CMK (cell line): Measurements from ENCODE around the gene OLFML1.

Experiments used
- DNase-seq: peaks from one replicate; pipeline ENCODE4 v3.0.0-alpha.2; 2010; ENCODE audit warnings: low read depth

Gene OLFML1

GRCh38 chr11:7480113-7480512 is 5.2 kb upstream of the OLFML1 start:
- no peak for DNase-seq

- no peak for DNase-seq
Measured at GRCh38 chr11:7484131-7484530, 1.2 kb upstream of the OLFML1 start.

GRCh38 chr11:7484645-7485044 is 661 bp upstream of the OLFML1 start:
- DNase-seq = no peak

GRCh38 chr11:7486098-7486780 is 933 bp downstream of the OLFML1 start:
- no peak for DNase-seq

- DNase-seq = no peak
Measured at GRCh38 chr11:7486781-7487140, 1.5 kb downstream of the OLFML1 start.

GRCh38 chr11:7487360-7487759 is 2.1 kb downstream of the OLFML1 start:
- no peak for DNase-seq

- DNase-seq = no peak
Measured at GRCh38 chr11:7488681-7489080, 3.4 kb downstream of the OLFML1 start.

- no peak for DNase-seq
Measured at GRCh38 chr11:7489376-7489775, 4.1 kb downstream of the OLFML1 start.

GRCh38 chr11:7490054-7490453 is 4.7 kb downstream of the OLFML1 start:
- DNase-seq = no peak

- DNase-seq = no peak
Measured at GRCh38 chr11:7490535-7490934, 5.2 kb downstream of the OLFML1 start.

GRCh38 chr11:7492253-7492652 is 6.9 kb downstream of the OLFML1 start:
- DNase-seq = no peak

- DNase-seq = no peak
Measured at GRCh38 chr11:7493670-7494069, 8.4 kb downstream of the OLFML1 start.

GRCh38 chr11:7494086-7494745 is 8.9 kb downstream of the OLFML1 start:
- DNase-seq = no peak

- DNase-seq = no peak
Measured at GRCh38 chr11:7495882-7496551, 10.7 kb downstream of the OLFML1 start.

GRCh38 chr11:7498193-7498592 is 12.9 kb downstream of the OLFML1 start:
- DNase-seq = no peak

GRCh38 chr11:7499081-7499480 is 13.8 kb downstream of the OLFML1 start:
- no peak for DNase-seq

GRCh38 chr11:7500251-7500650 is 14.9 kb downstream of the OLFML1 start:
- no peak for DNase-seq

GRCh38 chr11:7501251-7501650 is 15.9 kb downstream of the OLFML1 start:
- DNase-seq = no peak

GRCh38 chr11:7501894-7502293 is 16.6 kb downstream of the OLFML1 start:
- no peak for DNase-seq

GRCh38 chr11:7506243-7506642 is 20.9 kb downstream of the OLFML1 start:
- no peak for DNase-seq

- no peak for DNase-seq
Measured at GRCh38 chr11:7508087-7508486, 22.8 kb downstream of the OLFML1 start.

- DNase-seq = no peak
Measured at GRCh38 chr11:7509966-7510365, 24.7 kb downstream of the OLFML1 start.

GRCh38 chr11:7511401-7511800 is 26.1 kb downstream of the OLFML1 start:
- DNase-seq = no peak
